Vagina (tissue), 2 donors: ENCODE data around the gene SQSTM1. TPM values are rescaled to one million over a fixed set of nuclear protein-coding genes. Genes with fewer than 3 reads are reported as not detected.
A peak's percentile ranks its signal among the peaks of the same experiment; 100 is the strongest.

Source experiments
- DNase-seq, 2 donors: peaks; one replicate each; pipeline ENCODE4 v3.0.0-alpha.2; 2017; ENCODE audit errors: extremely low spot score in 2 of 2
- H3K27ac ChIP-seq: fragments of 200-600 bp; sonication (generic); one replicate; pipeline ENCODE4 v1.5.1; 2019
- H3K27me3 ChIP-seq: fragments of 200-600 bp; sonication (generic); one replicate; pipeline ENCODE4 v1.5.1; 2019
- H3K36me3 ChIP-seq, 2 donors: fragments of 200-600 bp; sonication (generic); one replicate each; pipeline ENCODE4 v1.5.1; 2017 to 2019
- H3K4me1 ChIP-seq: fragments of 200-600 bp; sonication (generic); one replicate; pipeline ENCODE4 v1.5.1; 2019
- H3K4me3 ChIP-seq, 2 donors: fragments of 200-600 bp; sonication (generic); 1 replicate in 1 of 2; 2 replicates in 1 of 2; pipeline ENCODE4 v1.5.1; 2016 to 2019
- H3K9me3 ChIP-seq: fragments of 200-600 bp; sonication (generic); one replicate; pipeline ENCODE4 v1.5.1; 2019
- CTCF ChIP-seq, 3 experiments: fragments of 450-650 bp in 2 of 3; fragments of 200-600 bp in 1 of 3; sonication (generic) in 1 of 3; IDR thresholded peaks; one replicate each; pipeline ENCODE4 v1.5.1; 2017 to 2019; ENCODE audit warnings: antibody characterized with exemption in 3 of 3, mild to moderate bottlenecking in 2 of 3, moderate library complexity in 2 of 3
- POLR2A ChIP-seq, 2 donors: fragments of 450-650 bp; IDR thresholded peaks; one replicate each; pipeline ENCODE4 v1.6.1; 2017; ENCODE audit warnings: antibody characterized with exemption in 2 of 2, mild to moderate bottlenecking in 2 of 2, moderate library complexity in 2 of 2
- POLR2AphosphoS5 ChIP-seq, 2 donors: sonication (generic); formaldehyde crosslinking; IDR thresholded peaks; one replicate each; pipeline ENCODE4 v1.9.0; 2017; ENCODE audit warnings: antibody characterized with exemption in 2 of 2, mild to moderate bottlenecking in 2 of 2, low read depth in 1 of 2; ENCODE audit not compliant: insufficient read depth in 1 of 2
- intact Hi-C: fragments of 100-400 bp; cut with DNase I; formaldehyde crosslinking; loops from one replicate; pipeline ENCODE4 v1.15.1; 2023
- total RNA-seq: library from RNA; depleted of rRNA; stranded (reverse); fragments of >200 nt; gene quantifications from one replicate; pipeline ENCODE4 v1.2.3, GENCODE V29; 2016

The SQSTM1 gene
- total RNA-seq, 1 donor from 2014 or later: 373 TPM

- peak overlapping the region; percentile 1 to 3 for H3K4me3 ChIP-seq
- H3K36me3 ChIP-seq: peaks cover 0 to 71% of the 10 kb centered on the region in 2 donors
- peaks cover 79% of the 10 kb centered on the region for H3K4me1 ChIP-seq
- no peaks in the 10 kb centered on the region for H3K9me3 ChIP-seq
- no peak overlapping the region for H3K27ac ChIP-seq
- no peak for TF ChIP-seq POLR2A (IDR thresholded peaks at IDR 0.05)
- no peak for TF ChIP-seq POLR2AphosphoS5 (IDR thresholded peaks at IDR 0.05; ENCODE audit: insufficient read depth in 1 of 2, low read depth in 1 of 2)
- TF ChIP-seq CTCF (IDR thresholded peaks at IDR 0.05): no peak
- DNase-seq: no peak
- H3K27me3 ChIP-seq: no peaks in the 10 kb centered on the region
- intact Hi-C loops: no loop called here
Measured at GRCh38 chr5:179824745-179825112, 4.0 kb downstream of the SQSTM1 start.

GRCh38 chr5:179825655-179826182 lies 5.0 kb downstream of the SQSTM1 start:
- TF ChIP-seq CTCF (IDR thresholded peaks at IDR 0.05): no peak
- no peak for TF ChIP-seq POLR2A (IDR thresholded peaks at IDR 0.05)
- TF ChIP-seq POLR2AphosphoS5 (IDR thresholded peaks at IDR 0.05; ENCODE audit: insufficient read depth in 1 of 2, low read depth in 1 of 2): no peak
- Histone ChIP-seq H3K9me3 (no peaks in the 10 kb centered on the region), H3K27me3 (no peaks in the 10 kb centered on the region), H3K4me3 (no peak overlapping the region), H3K36me3 (peaks cover 0 to 81% of the 10 kb centered on the region in 2 donors), H3K27ac (no peak overlapping the region), H3K4me1 (peaks cover 71% of the 10 kb centered on the region)
- no peak for DNase-seq
- intact Hi-C loops: no loop called here

GRCh38 chr5:179827680-179828079 lies 7.0 kb downstream of the SQSTM1 start:
- no peak for DNase-seq
- Histone ChIP-seq H3K27me3 (no peaks in the 10 kb centered on the region), H3K4me1 (peaks cover 62% of the 10 kb centered on the region), H3K4me3 (peak overlapping the region in 1 of 2 donors; percentile 14), H3K36me3 (peaks cover 0 to 96% of the 10 kb centered on the region in 2 donors), H3K27ac (peak overlapping the region; percentile 81), H3K9me3 (no peaks in the 10 kb centered on the region)
- TF ChIP-seq POLR2AphosphoS5 (IDR thresholded peaks at IDR 0.05; ENCODE audit: insufficient read depth in 1 of 2, low read depth in 1 of 2) (peak; percentile 48 to 55), CTCF (IDR thresholded peaks at IDR 0.05) (no peak)
- intact Hi-C loops: no loop called here

GRCh38 chr5:179828756-179829421 lies 8.2 kb downstream of the SQSTM1 start:
- Histone ChIP-seq H3K9me3 (no peaks in the 10 kb centered on the region), H3K4me3 (no peak overlapping the region), H3K27ac (no peak overlapping the region), H3K4me1 (peaks cover 50% of the 10 kb centered on the region), H3K27me3 (no peaks in the 10 kb centered on the region), H3K36me3 (peaks cover 0 to 97% of the 10 kb centered on the region in 2 donors)
- TF ChIP-seq POLR2AphosphoS5 (IDR thresholded peaks at IDR 0.05; ENCODE audit: insufficient read depth in 1 of 2, low read depth in 1 of 2): no peak
- no peak for TF ChIP-seq POLR2A (IDR thresholded peaks at IDR 0.05)
- TF ChIP-seq CTCF (IDR thresholded peaks at IDR 0.05): no peak
- intact Hi-C loops: no loop called here
- no peak for DNase-seq

- TF ChIP-seq POLR2AphosphoS5 (IDR thresholded peaks at IDR 0.05; ENCODE audit: insufficient read depth in 1 of 2, low read depth in 1 of 2): no peak
- TF ChIP-seq POLR2A (IDR thresholded peaks at IDR 0.05): no peak
- no peak for TF ChIP-seq CTCF (IDR thresholded peaks at IDR 0.05)
- Histone ChIP-seq H3K4me3 (no peak overlapping the region), H3K36me3 (peaks cover 0 to 90% of the 10 kb centered on the region in 2 donors), H3K9me3 (no peaks in the 10 kb centered on the region), H3K27me3 (no peaks in the 10 kb centered on the region), H3K27ac (no peak overlapping the region), H3K4me1 (peaks cover 40% of the 10 kb centered on the region)
- no peak for DNase-seq
- intact Hi-C loops: no loop called here
Measured at GRCh38 chr5:179829732-179830435, 9.2 kb downstream of the SQSTM1 start.
